Vagina (tissue), 2 donors: ENCODE measurements around the gene RHBDD1.

Experiments
- CTCF ChIP-seq, 3 experiments: fragments of 450-650 bp in 2 of 3; fragments of 200-600 bp in 1 of 3; sonication (generic) in 1 of 3; IDR thresholded peaks; one replicate each; pipeline ENCODE4 v1.5.1; 2017 to 2019; ENCODE audit warnings: antibody characterized with exemption in 3 of 3, mild to moderate bottlenecking in 2 of 3, moderate library complexity in 2 of 3
- POLR2A ChIP-seq, 2 donors: fragments of 450-650 bp; IDR thresholded peaks; one replicate each; pipeline ENCODE4 v1.6.1; 2017; ENCODE audit warnings: antibody characterized with exemption in 2 of 2, mild to moderate bottlenecking in 2 of 2, moderate library complexity in 2 of 2

- TF ChIP-seq CTCF (IDR thresholded peaks at IDR 0.05) (no peak), POLR2A (IDR thresholded peaks at IDR 0.05) (no peak)
These were observed 197.8 kb downstream of the RHBDD1 start for GRCh38 chr2:227033471-227034148.
